Stimulated activated CD4-positive, alpha-beta T cell treated with anti-CD3 and anti-CD28 coated beads, Interleukin-2, amount 100 ng/mL, for 48 hours (primary cell): ENCODE measurements around the gene FFAR3.

Source experiments
- DNase-seq, 2 donors: peaks; one replicate each; pipeline ENCODE4 v3.0.0-alpha.2; 2020

FFAR3 gene

GRCh38 chr19:35404879-35405622 is 46.8 kb downstream of the FFAR3 start:
- DNase-seq, result peak; percentile 55 to 61

- no peak for DNase-seq
Measured at GRCh38 chr19:35407619-35408018, 49.4 kb downstream of the FFAR3 start.

- DNase-seq, result no peak
Measured at GRCh38 chr19:35408284-35409171, 50.3 kb downstream of the FFAR3 start.

GRCh38 chr19:35409191-35409590 is 50.9 kb downstream of the FFAR3 start:
- no peak for DNase-seq
